Nephron progenitor cell (in vitro differentiated cells): ENCODE measurements around the gene CHRNA10.
"Not testable (repeated sequence)": the region's sequence is repeated elsewhere in the genome, so short reads cannot be mapped to it uniquely, and the experiment has no call there.

Source experiments
- DNase-seq: peaks from one replicate; pipeline ENCODE4 v3.0.0; 2021
- H3K27ac Mint-ChIP-seq: 2 replicates; pipeline ENCODE4 v1.8.0; 2021; ENCODE audit warnings: mild to moderate bottlenecking, moderate library complexity, mixed read lengths
- H3K27me3 Mint-ChIP-seq: 2 replicates; pipeline ENCODE4 v1.8.0; 2021; ENCODE audit warnings: mild to moderate bottlenecking, low read depth, mixed read lengths; ENCODE audit not compliant: poor library complexity
- H3K36me3 Mint-ChIP-seq: 2 replicates; pipeline ENCODE4 v1.8.0; 2021; ENCODE audit warnings: low read depth, mixed read lengths
- H3K4me1 Mint-ChIP-seq: 2 replicates; pipeline ENCODE4 v1.8.0; 2021; ENCODE audit warnings: mixed read lengths
- H3K4me3 Mint-ChIP-seq: 2 replicates; pipeline ENCODE4 v1.8.0; 2021; ENCODE audit warnings: mild to moderate bottlenecking, moderate library complexity, mixed read lengths
- H3K9me3 Mint-ChIP-seq: 2 replicates; pipeline ENCODE4 v1.8.0; 2021; ENCODE audit warnings: mild to moderate bottlenecking, moderate library complexity, mixed read lengths
- TF ChIP-seq, protein P1 (sequence below): fragments of 200-600 bp; sonication (generic); IDR thresholded peaks from 2 replicates; pipeline ENCODE4 v1.5.0; 2021; ENCODE audit warnings: antibody characterized with exemption

CHRNA10 gene

DNA sequence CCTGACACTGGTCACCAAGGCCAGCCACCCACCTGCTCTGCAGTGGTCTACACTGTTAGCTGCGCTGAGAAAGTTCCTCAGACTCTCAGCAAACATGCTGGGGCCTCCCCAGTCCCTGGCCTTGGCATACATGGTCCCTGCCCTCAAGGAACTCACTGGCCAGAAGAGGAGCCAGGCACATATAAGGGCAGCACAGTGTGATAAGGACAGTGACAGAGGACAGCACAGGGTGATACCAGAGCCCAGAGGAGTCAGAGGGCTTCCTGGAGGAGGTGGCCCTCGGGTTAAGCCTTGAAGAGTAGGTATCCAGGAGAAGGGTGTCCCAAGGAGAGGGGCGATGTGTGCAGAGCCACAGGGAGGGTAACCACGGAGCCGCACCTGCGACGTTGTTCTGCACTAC, 25.6 kb downstream of the CHRNA10 start:
- Mint-ChIP-seq H3K27ac (no peak overlapping the region), H3K4me3 (no peak overlapping the region), H3K27me3 (peaks cover 3% of the 10 kb centered on the region), H3K4me1 (peaks cover 80% of the 10 kb centered on the region), H3K36me3 (peaks cover 6% of the 10 kb centered on the region), H3K9me3 (peaks cover 32% of the 10 kb centered on the region)
- no peak for DNase-seq
- TF ChIP-seq, protein P1, sequence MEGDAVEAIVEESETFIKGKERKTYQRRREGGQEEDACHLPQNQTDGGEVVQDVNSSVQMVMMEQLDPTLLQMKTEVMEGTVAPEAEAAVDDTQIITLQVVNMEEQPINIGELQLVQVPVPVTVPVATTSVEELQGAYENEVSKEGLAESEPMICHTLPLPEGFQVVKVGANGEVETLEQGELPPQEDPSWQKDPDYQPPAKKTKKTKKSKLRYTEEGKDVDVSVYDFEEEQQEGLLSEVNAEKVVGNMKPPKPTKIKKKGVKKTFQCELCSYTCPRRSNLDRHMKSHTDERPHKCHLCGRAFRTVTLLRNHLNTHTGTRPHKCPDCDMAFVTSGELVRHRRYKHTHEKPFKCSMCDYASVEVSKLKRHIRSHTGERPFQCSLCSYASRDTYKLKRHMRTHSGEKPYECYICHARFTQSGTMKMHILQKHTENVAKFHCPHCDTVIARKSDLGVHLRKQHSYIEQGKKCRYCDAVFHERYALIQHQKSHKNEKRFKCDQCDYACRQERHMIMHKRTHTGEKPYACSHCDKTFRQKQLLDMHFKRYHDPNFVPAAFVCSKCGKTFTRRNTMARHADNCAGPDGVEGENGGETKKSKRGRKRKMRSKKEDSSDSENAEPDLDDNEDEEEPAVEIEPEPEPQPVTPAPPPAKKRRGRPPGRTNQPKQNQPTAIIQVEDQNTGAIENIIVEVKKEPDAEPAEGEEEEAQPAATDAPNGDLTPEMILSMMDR: no peak

GRCh38 chr11:3644817-3645235, 26.4 kb downstream of the CHRNA10 start, which contains the start of gene ART1:
ART1 (plus strand) TSS chr11:3645128; CDS start chr11:3659214, 14,086 bp downstream.
- H3K9me3 Mint-ChIP-seq: peaks cover 32% of the 10 kb centered on the region
- peak within 1 kb of the TSS; percentile 93 for H3K27ac Mint-ChIP-seq
- peaks cover 72% of the 10 kb centered on the region for H3K4me1 Mint-ChIP-seq
- H3K4me3 Mint-ChIP-seq: peak within 1 kb of the TSS; percentile 58
- TF ChIP-seq, protein P1: no peak
- peaks cover 5% of the 10 kb centered on the region for H3K27me3 Mint-ChIP-seq
- DNase-seq: no peak
- peaks cover 6% of the 10 kb centered on the region for H3K36me3 Mint-ChIP-seq

DNA sequence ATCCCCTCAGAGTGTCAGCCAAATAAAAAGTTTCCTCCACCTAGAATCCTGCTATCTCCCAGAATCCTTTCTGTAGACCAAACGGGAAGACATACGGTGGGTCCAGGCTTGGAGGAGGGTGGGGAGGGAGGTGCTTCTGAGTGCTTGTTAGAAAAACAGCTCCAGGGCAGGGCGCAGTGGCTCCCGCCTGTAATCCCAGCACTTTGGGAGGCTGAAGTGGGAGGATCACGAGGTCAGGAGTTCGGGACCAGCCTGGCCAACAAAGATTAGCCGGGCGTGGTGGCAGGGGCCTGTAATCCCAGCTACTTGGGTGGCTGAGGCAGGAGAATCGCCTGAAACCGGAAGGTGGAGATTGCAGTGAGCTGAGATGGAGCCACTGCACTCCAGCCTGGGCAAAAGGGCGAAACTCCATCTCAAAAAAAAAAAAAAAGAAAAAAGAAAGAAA, 28.1 kb downstream of the CHRNA10 start:
- Mint-ChIP-seq H3K4me1 (peaks cover 65% of the 10 kb centered on the region), H3K36me3 (peaks cover 18% of the 10 kb centered on the region), H3K4me3 (peak overlapping the region; percentile 83), H3K9me3 (peaks cover 19% of the 10 kb centered on the region), H3K27ac (peak overlapping the region; percentile 98)
- not testable (repeated sequence) for H3K27me3 Mint-ChIP-seq
- DNase-seq: peak; percentile 21

GRCh38 chr11:3642071-3642951, 28.9 kb downstream of the CHRNA10 start:
- TF ChIP-seq, protein P1: no peak
- H3K4me3 Mint-ChIP-seq: peak overlapping the region; percentile 89
- H3K9me3 Mint-ChIP-seq: peaks cover 19% of the 10 kb centered on the region
- H3K4me1 Mint-ChIP-seq: peaks cover 63% of the 10 kb centered on the region
- H3K27ac Mint-ChIP-seq: peak overlapping the region; percentile 98
- peaks cover 18% of the 10 kb centered on the region for H3K36me3 Mint-ChIP-seq
- DNase-seq: peak; percentile 97
- H3K27me3 Mint-ChIP-seq: peaks cover 2% of the 10 kb centered on the region

- Mint-ChIP-seq H3K27ac (peak within 1 kb of the TSS; percentile 98), H3K4me3 (peak within 1 kb of the TSS; percentile 89), H3K9me3 (peaks cover 19% of the 10 kb centered on the region), H3K4me1 (peaks cover 66% of the 10 kb centered on the region), H3K27me3 (peaks cover 2% of the 10 kb centered on the region), H3K36me3 (peaks cover 18% of the 10 kb centered on the region)
- TF ChIP-seq, protein P1: no peak
- no peak for DNase-seq
These were observed 29.5 kb downstream of the CHRNA10 start, which contains the start of gene ART5 for GRCh38 chr11:3641701-3642070. ART5 (minus strand) TSS chr11:3641992; CDS start chr11:3641862, 130 bp downstream.

DNA sequence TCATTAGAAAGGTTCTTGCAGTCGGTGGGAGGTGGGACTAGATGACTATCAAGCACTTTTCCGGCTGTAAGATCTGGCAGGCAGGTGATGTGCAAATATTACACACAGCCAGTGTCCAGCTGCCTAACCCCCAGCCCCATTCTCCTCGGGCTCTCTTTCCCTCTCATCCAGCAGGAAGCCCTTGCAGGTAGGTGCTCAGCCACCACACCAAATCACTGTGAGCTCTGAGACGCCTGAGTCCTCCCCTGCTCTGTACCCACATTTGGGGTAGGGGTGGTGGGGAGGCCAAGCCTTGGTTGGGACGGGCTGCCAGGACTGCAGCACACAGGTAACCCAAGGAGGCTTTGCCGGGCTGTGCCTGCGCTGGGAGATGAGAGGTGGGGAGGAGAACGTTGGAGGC, 30.0 kb downstream of the CHRNA10 start:
- peaks cover 18% of the 10 kb centered on the region for H3K36me3 Mint-ChIP-seq
- TF ChIP-seq, protein P1: no peak
- peaks cover 66% of the 10 kb centered on the region for H3K4me1 Mint-ChIP-seq
- H3K4me3 Mint-ChIP-seq: peak overlapping the region; percentile 89
- no peak overlapping the region for H3K27ac Mint-ChIP-seq
- no peak for DNase-seq
- H3K9me3 Mint-ChIP-seq: peaks cover 19% of the 10 kb centered on the region
- peaks cover 2% of the 10 kb centered on the region for H3K27me3 Mint-ChIP-seq
